ENCODE data around the gene EIPR1. TPM values are rescaled to one million over a fixed set of nuclear protein-coding genes. Genes with fewer than 3 reads are reported as not detected.

The EIPR1 gene
- total and polyA plus RNA-seq, 2 donors (not counting 1 experiment from before 2014, with no cell fraction given): 22.3 to 23.9 TPM

GRCh38 chr2:3317277-3317685 lies 60.3 kb downstream of the EIPR1 start:
- H3K4me2 ChIP-seq (ENCODE audit: extremely low read depth, insufficient read depth, low read length): no peak overlapping the region
- no peak overlapping the region for H3K9ac ChIP-seq (ENCODE audit: insufficient read depth, low read length)
- TF ChIP-seq, protein P1, sequence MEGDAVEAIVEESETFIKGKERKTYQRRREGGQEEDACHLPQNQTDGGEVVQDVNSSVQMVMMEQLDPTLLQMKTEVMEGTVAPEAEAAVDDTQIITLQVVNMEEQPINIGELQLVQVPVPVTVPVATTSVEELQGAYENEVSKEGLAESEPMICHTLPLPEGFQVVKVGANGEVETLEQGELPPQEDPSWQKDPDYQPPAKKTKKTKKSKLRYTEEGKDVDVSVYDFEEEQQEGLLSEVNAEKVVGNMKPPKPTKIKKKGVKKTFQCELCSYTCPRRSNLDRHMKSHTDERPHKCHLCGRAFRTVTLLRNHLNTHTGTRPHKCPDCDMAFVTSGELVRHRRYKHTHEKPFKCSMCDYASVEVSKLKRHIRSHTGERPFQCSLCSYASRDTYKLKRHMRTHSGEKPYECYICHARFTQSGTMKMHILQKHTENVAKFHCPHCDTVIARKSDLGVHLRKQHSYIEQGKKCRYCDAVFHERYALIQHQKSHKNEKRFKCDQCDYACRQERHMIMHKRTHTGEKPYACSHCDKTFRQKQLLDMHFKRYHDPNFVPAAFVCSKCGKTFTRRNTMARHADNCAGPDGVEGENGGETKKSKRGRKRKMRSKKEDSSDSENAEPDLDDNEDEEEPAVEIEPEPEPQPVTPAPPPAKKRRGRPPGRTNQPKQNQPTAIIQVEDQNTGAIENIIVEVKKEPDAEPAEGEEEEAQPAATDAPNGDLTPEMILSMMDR (conservative IDR thresholded peaks at IDR 0.05 in 1 of 2, IDR thresholded peaks at IDR 0.05 in 1 of 2; ENCODE audit: low read depth in 1 of 2, low read length in 2 of 2): no peak
- TF ChIP-seq EZH2 (IDR thresholded peaks at IDR 0.05; ENCODE audit: low read length, missing control alignments): no peak
- H3K27me3 ChIP-seq (ENCODE audit: control insufficient read depth, insufficient read depth, low read length): no peaks in the 10 kb centered on the region
- no peaks in the 10 kb centered on the region for H4K20me1 ChIP-seq (ENCODE audit: control insufficient read depth, extremely low read depth, insufficient read depth, low read length)
- H3K4me3 ChIP-seq (replicated peaks in 1 of 4; ENCODE audit: control extremely low read depth in 1 of 4, insufficient read depth in 1 of 4, low read depth in 3 of 4, low read length in 4 of 4): no peak overlapping the region
- no peak overlapping the region for H3K27ac ChIP-seq (ENCODE audit: insufficient read depth, low read length)
- no peak for DNase-seq (ENCODE audit: low read depth in 2 of 2)
- H3K36me3 ChIP-seq (ENCODE audit: control insufficient read depth, insufficient read depth, low read length): no peaks in the 10 kb centered on the region
- no peak overlapping the region for H2AFZ ChIP-seq (ENCODE audit: low read length)
- no peaks in the 10 kb centered on the region for H3K9me3 ChIP-seq (ENCODE audit: control insufficient read depth, insufficient read depth, low read depth, low read length)
- no peaks in the 10 kb centered on the region for H3K79me2 ChIP-seq (ENCODE audit: control insufficient read depth, insufficient read depth, low read length)
- no peaks in the 10 kb centered on the region for H3K4me1 ChIP-seq (ENCODE audit: control insufficient read depth, extremely low read depth, insufficient read depth, low read length)

DNA sequence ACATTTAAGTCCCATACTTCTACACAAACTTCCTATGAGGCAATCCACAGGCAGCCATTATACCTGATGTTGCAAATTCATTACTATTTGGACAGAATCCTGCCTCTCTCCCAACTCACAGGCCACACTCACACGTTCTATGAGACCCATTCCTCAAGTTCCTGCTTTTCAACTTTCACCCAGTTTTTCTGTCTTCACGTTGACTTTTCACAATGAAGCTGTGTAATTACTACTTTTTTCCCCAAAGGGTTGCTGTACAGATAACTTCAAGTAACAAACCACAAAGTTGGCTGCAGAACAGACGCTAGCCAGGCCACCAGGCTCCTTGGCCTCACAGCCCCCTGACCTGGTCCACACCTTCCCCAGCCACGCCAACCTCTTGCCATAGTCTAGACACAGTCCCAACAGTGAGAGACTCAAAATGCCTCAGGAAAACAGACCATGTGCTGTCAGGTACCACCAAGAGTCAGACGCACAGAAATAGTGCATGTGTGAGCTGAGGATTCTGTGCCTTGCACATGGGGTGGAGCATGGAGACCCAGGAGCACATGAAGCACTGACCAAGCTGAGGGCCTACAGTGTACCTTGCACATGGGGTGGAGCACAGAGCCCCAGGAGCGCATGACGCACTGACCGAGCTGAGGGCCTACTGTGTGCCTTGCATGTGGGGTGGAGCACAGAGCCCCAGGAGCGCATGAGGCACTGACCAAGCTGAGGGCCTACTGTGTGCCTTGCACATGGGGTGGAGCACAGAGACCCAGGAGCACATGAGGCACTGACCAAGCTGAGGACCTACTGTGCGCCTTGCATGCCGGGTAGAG lies 61.0 kb downstream of the EIPR1 start:
- H3K4me2 ChIP-seq (ENCODE audit: extremely low read depth, insufficient read depth, low read length): no peak overlapping the region
- no peak overlapping the region for H3K4me3 ChIP-seq (replicated peaks in 1 of 4; ENCODE audit: control extremely low read depth in 1 of 4, insufficient read depth in 1 of 4, low read depth in 3 of 4, low read length in 4 of 4)
- no peak overlapping the region for H3K9ac ChIP-seq (ENCODE audit: insufficient read depth, low read length)
- H3K27ac ChIP-seq (ENCODE audit: insufficient read depth, low read length): no peak overlapping the region
- H3K9me3 ChIP-seq (ENCODE audit: control insufficient read depth, insufficient read depth, low read depth, low read length): no peaks in the 10 kb centered on the region
- no peaks in the 10 kb centered on the region for H3K79me2 ChIP-seq (ENCODE audit: control insufficient read depth, insufficient read depth, low read length)
- no peak for DNase-seq (ENCODE audit: low read depth in 2 of 2)
- no peaks in the 10 kb centered on the region for H3K36me3 ChIP-seq (ENCODE audit: control insufficient read depth, insufficient read depth, low read length)
- H3K4me1 ChIP-seq (ENCODE audit: control insufficient read depth, extremely low read depth, insufficient read depth, low read length): no peaks in the 10 kb centered on the region
- H2AFZ ChIP-seq (ENCODE audit: low read length): no peak overlapping the region
- no peaks in the 10 kb centered on the region for H4K20me1 ChIP-seq (ENCODE audit: control insufficient read depth, extremely low read depth, insufficient read depth, low read length)
- TF ChIP-seq, protein P1 (conservative IDR thresholded peaks at IDR 0.05 in 1 of 2, IDR thresholded peaks at IDR 0.05 in 1 of 2; ENCODE audit: low read depth in 1 of 2, low read length in 2 of 2): no peak
- no peak for TF ChIP-seq EZH2 (IDR thresholded peaks at IDR 0.05; ENCODE audit: low read length, missing control alignments)
- H3K27me3 ChIP-seq (ENCODE audit: control insufficient read depth, insufficient read depth, low read length): no peaks in the 10 kb centered on the region

GRCh38 chr2:3314626-3315025 lies 63.0 kb downstream of the EIPR1 start:
- Histone ChIP-seq H3K4me2 (ENCODE audit: extremely low read depth, insufficient read depth, low read length) (no peak overlapping the region), H3K27ac (ENCODE audit: insufficient read depth, low read length) (no peak overlapping the region), H2AFZ (ENCODE audit: low read length) (no peak overlapping the region), H4K20me1 (ENCODE audit: control insufficient read depth, extremely low read depth, insufficient read depth, low read length) (no peaks in the 10 kb centered on the region), H3K79me2 (ENCODE audit: control insufficient read depth, insufficient read depth, low read length) (no peaks in the 10 kb centered on the region), H3K27me3 (ENCODE audit: control insufficient read depth, insufficient read depth, low read length) (no peaks in the 10 kb centered on the region), H3K4me3 (replicated peaks in 1 of 4; ENCODE audit: control extremely low read depth in 1 of 4, insufficient read depth in 1 of 4, low read depth in 3 of 4, low read length in 4 of 4) (no peak overlapping the region), H3K9ac (ENCODE audit: insufficient read depth, low read length) (no peak overlapping the region), H3K36me3 (ENCODE audit: control insufficient read depth, insufficient read depth, low read length) (no peaks in the 10 kb centered on the region), H3K4me1 (ENCODE audit: control insufficient read depth, extremely low read depth, insufficient read depth, low read length) (no peaks in the 10 kb centered on the region), H3K9me3 (ENCODE audit: control insufficient read depth, insufficient read depth, low read depth, low read length) (no peaks in the 10 kb centered on the region)
- DNase-seq (ENCODE audit: low read depth in 2 of 2): no peak
- TF ChIP-seq, protein P1 (conservative IDR thresholded peaks at IDR 0.05 in 1 of 2, IDR thresholded peaks at IDR 0.05 in 1 of 2; ENCODE audit: low read depth in 1 of 2, low read length in 2 of 2): no peak
- no peak for TF ChIP-seq EZH2 (IDR thresholded peaks at IDR 0.05; ENCODE audit: low read length, missing control alignments)
